MCF 10A (cell line): ENCODE data around the gene RHOBTB1. TPM values are rescaled to one million over a fixed set of nuclear protein-coding genes. Genes with fewer than 3 reads are reported as not detected.

ENCODE experiments used
- BruUV-seq: library from RNA; stranded (reverse); fragments of 400-500 nt; replicated peaks from 2 replicates; lab custom pipeline; 2021; lab: Mats Ljungman, UMichigan
- CTCF ChIA-PET: fragments of 300-600 bp; sonication (Branson Sonifier 250); formaldehyde crosslinking; extraction: SDS; loops from one replicate; lab custom pipeline; 2021; ENCODE audit warnings: antibody characterized with exemption, inconsistent platforms; lab: Yijun Ruan, JAX
- POLR2A ChIA-PET: fragments of 300-600, 350-650 bp; sonication (Branson Sonifier 250); formaldehyde crosslinking; extraction: SDS; loops from one replicate; lab custom pipeline; 2020; ENCODE audit warnings: antibody characterized with exemption, inconsistent platforms; lab: Yijun Ruan, JAX
- DNase-seq: peaks from one replicate; pipeline ENCODE4 v3.0.0-alpha.2; 2018; ENCODE audit not compliant: unreplicated experiment
- H3K27ac Mint-ChIP-seq: one replicate; pipeline ENCODE4 v1.8.0; 2022; ENCODE audit warnings: mild to moderate bottlenecking, low read depth, mixed read lengths; ENCODE audit not compliant: unreplicated experiment
- H3K27me3 Mint-ChIP-seq: one replicate; pipeline ENCODE4 v1.8.0; 2022; ENCODE audit warnings: mixed read lengths; ENCODE audit not compliant: insufficient read depth, unreplicated experiment
- H3K36me3 Mint-ChIP-seq: one replicate; pipeline ENCODE4 v1.8.0; 2022; ENCODE audit warnings: mild to moderate bottlenecking, moderate library complexity, mixed read lengths; ENCODE audit not compliant: insufficient read depth, unreplicated experiment
- H3K4me1 Mint-ChIP-seq: one replicate; pipeline ENCODE4 v1.8.0; 2022; ENCODE audit warnings: mixed read lengths; ENCODE audit not compliant: insufficient read depth, unreplicated experiment
- H3K4me3 Mint-ChIP-seq: one replicate; pipeline ENCODE4 v1.8.0; 2022; ENCODE audit warnings: mild to moderate bottlenecking, moderate library complexity, mixed read lengths; ENCODE audit not compliant: unreplicated experiment
- H3K9me3 Mint-ChIP-seq: one replicate; pipeline ENCODE4 v1.8.0; 2022; ENCODE audit warnings: mixed read lengths; ENCODE audit not compliant: unreplicated experiment
- intact Hi-C: fragments of 100-400 bp; cut with micrococcal nuclease; formaldehyde crosslinking; loops from 2 replicates; pipeline ENCODE4 v1.14.1; 2022
- total RNA-seq: library from RNA; stranded (reverse); gene quantifications from 2 replicates; pipeline ENCODE4 v1.2.3, GENCODE V29; 2022
- TF ChIP-seq, protein P1 (sequence below): fragments of 200-600 bp; IDR thresholded peaks from one replicate; pipeline ENCODE4 v1.8.0; 2022; ENCODE audit warnings: antibody characterized with exemption, mild to moderate bottlenecking; ENCODE audit not compliant: unreplicated experiment

The RHOBTB1 gene
- total RNA-seq, 1 experiment from 2014 or later: 0.70 TPM

DNA sequence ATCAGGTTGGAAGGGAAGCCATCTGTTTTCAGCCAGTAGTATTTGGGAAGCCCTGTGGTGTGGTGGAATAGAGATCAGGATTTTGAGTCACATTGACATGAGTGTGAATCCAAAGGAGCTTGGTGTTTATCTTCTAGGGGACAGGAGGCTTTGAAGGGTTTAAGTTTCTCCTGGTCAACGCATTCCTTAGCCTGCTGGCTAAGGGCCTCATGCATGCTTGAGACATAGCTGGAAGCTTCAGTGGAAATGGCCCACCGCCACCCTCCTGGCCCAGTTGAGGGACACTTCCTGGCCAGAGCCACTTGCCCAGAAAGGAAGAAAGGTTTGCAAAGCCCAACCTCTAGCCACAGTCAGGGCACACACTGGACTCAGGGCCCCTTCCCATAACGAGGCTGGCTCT is 94.8 kb downstream of the RHOBTB1 start:
- H3K27ac Mint-ChIP-seq: no peak overlapping the region
- H3K27me3 Mint-ChIP-seq: no peaks in the 10 kb centered on the region
- no peaks in the 10 kb centered on the region for H3K9me3 Mint-ChIP-seq
- ChIA-PET POLR2A (no interaction called here), CTCF (no interaction called here)
- BruUV-seq: no TSS peak
- TF ChIP-seq, protein P1, sequence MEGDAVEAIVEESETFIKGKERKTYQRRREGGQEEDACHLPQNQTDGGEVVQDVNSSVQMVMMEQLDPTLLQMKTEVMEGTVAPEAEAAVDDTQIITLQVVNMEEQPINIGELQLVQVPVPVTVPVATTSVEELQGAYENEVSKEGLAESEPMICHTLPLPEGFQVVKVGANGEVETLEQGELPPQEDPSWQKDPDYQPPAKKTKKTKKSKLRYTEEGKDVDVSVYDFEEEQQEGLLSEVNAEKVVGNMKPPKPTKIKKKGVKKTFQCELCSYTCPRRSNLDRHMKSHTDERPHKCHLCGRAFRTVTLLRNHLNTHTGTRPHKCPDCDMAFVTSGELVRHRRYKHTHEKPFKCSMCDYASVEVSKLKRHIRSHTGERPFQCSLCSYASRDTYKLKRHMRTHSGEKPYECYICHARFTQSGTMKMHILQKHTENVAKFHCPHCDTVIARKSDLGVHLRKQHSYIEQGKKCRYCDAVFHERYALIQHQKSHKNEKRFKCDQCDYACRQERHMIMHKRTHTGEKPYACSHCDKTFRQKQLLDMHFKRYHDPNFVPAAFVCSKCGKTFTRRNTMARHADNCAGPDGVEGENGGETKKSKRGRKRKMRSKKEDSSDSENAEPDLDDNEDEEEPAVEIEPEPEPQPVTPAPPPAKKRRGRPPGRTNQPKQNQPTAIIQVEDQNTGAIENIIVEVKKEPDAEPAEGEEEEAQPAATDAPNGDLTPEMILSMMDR: no peak
- DNase-seq: no peak
- no peak overlapping the region for H3K4me3 Mint-ChIP-seq
- H3K36me3 Mint-ChIP-seq: no peaks in the 10 kb centered on the region
- intact Hi-C loops: no loop called here
- no peaks in the 10 kb centered on the region for H3K4me1 Mint-ChIP-seq

DNA sequence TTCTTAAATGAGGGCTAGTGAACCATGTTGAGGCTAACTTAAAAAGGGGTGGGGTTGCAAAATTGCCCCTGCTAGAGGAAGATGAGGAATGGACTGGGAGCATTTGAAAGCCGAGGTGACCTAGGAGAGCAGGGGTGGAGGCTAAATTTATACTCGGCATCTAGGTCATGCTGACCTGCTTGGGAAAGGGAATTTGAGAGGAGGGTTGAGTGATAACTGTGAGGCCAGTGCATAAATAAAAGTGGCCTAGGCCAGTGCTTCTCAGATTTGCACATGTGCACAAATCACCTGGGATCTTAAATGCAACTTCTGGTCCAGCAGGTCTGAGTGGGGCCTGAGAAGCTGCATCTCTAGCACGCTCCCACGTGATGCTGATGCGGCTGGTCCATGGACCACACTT is 95.3 kb downstream of the RHOBTB1 start:
- POLR2A ChIA-PET: no interaction called here

DNA sequence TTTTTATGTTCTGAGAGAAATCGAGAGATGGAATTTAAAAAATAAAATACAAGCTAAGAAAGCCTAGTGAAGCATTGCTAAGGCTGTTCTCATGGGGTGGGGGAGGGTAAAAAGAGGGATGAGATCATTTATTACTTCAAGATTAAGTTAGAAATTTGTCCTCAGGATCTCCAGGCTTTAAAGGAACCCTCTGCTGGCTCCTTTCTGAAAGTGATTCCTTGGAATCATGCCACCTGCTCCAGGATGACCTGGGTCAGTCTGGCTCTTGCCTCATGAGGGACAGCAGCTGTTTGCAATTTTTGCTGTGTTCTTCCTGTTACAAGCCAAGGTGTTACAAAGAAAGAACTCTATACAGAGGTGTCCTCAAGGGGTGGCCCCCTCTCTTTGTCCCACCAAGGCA is 95.9 kb downstream of the RHOBTB1 start:
- intact Hi-C loops: no loop called here
- Mint-ChIP-seq H3K27ac (no peak overlapping the region), H3K36me3 (no peaks in the 10 kb centered on the region), H3K9me3 (no peaks in the 10 kb centered on the region), H3K27me3 (no peaks in the 10 kb centered on the region), H3K4me1 (no peaks in the 10 kb centered on the region), H3K4me3 (no peak overlapping the region)
- ChIA-PET CTCF (interaction anchor here (0.6 to 0.7 kb wide), 2 partner anchors 32 to 145 kb away, joined by 3 read pairs; no protein-coding TSS in a partner anchor), POLR2A (interaction anchor here (0.9 kb wide), 1 partner anchor 34 kb away, joined by 3 read pairs; no protein-coding TSS in a partner anchor)
- BruUV-seq: no TSS peak
- TF ChIP-seq, protein P1: no peak
- peak; percentile 20 for DNase-seq

More for the DNA sequence above, 95.3 kb downstream of the RHOBTB1 start:
- H3K4me3 Mint-ChIP-seq: no peak overlapping the region
- H3K27me3 Mint-ChIP-seq: no peaks in the 10 kb centered on the region
- H3K36me3 Mint-ChIP-seq: no peaks in the 10 kb centered on the region
- intact Hi-C loops: no loop called here
- H3K4me1 Mint-ChIP-seq: no peaks in the 10 kb centered on the region
- CTCF ChIA-PET: no interaction called here
- H3K27ac Mint-ChIP-seq: no peak overlapping the region
- DNase-seq: no peak
- no TSS peak for BruUV-seq
- no peaks in the 10 kb centered on the region for H3K9me3 Mint-ChIP-seq
- TF ChIP-seq, protein P1: no peak

DNA sequence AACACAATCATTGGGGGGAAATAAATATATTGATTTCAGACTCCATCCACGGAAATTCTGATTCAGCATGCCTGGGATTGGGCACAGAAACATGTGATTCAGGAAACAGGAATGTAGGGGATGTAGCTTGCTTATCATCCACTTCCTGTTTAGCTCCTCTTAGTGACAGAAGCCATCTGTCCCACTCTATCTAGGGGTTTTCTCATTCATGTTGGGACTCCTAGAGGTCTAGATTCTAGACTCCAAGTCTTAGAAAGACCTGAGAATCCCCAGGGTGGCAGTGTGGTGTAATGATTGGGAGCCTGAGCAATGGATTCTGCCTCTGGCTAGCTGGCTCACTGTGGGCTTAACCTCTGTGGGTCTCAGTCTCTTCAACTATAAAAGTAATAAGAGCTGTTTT is 97.8 kb downstream of the RHOBTB1 start:
- ChIA-PET CTCF (interaction anchor here (0.6 to 1.2 kb wide), 5 partner anchors 12 to 401 kb away, joined by 3 to 5 read pairs (median 4); no protein-coding TSS in a partner anchor), POLR2A (no interaction called here)
- intact Hi-C loops: no loop called here
- H3K36me3 Mint-ChIP-seq: no peaks in the 10 kb centered on the region
- no TSS peak for BruUV-seq
- peak; percentile 14 for DNase-seq
- H3K4me3 Mint-ChIP-seq: no peak overlapping the region
- H3K27ac Mint-ChIP-seq: no peak overlapping the region
- no peaks in the 10 kb centered on the region for H3K4me1 Mint-ChIP-seq
- H3K27me3 Mint-ChIP-seq: no peaks in the 10 kb centered on the region
- H3K9me3 Mint-ChIP-seq: no peaks in the 10 kb centered on the region
- TF ChIP-seq, protein P1: no peak
